HG03159 (cell line): ENCODE measurements around the gene TEX48.

Experiments
- ATAC-seq: cut with Tn5 transposase; IDR thresholded peaks from one replicate; pipeline ENCODE4 v1.9.1; 2021; ENCODE audit warnings: mild to moderate bottlenecking, moderate library complexity; ENCODE audit not compliant: unreplicated experiment

Gene TEX48

GRCh38 chr9:114669961-114670360 is 12.0 kb downstream of the TEX48 start:
- ATAC-seq = no peak

- ATAC-seq = no peak
Observed at GRCh38 chr9:114668146-114668545, 13.8 kb downstream of the TEX48 start.

- ATAC-seq = no peak
Observed at GRCh38 chr9:114666851-114667250, 15.1 kb downstream of the TEX48 start.

- ATAC-seq = no peak
Observed at GRCh38 chr9:114666401-114666800, 15.6 kb downstream of the TEX48 start.

- ATAC-seq = no peak
Observed at GRCh38 chr9:114664181-114664580, 17.8 kb downstream of the TEX48 start.

- ATAC-seq = peak; percentile 84
Observed at GRCh38 chr9:114662081-114662989, 19.7 kb downstream of the TEX48 start.

GRCh38 chr9:114657705-114658104 is 24.3 kb downstream of the TEX48 start, which contains the start of gene TEX53:
TEX53 (minus strand) TSS chr9:114657805; CDS start chr9:114657774, 31 bp downstream.
- ATAC-seq = no peak

GRCh38 chr9:114656301-114656700 is 25.7 kb downstream of the TEX48 start:
- ATAC-seq = no peak

GRCh38 chr9:114655689-114656088 is 26.3 kb downstream of the TEX48 start:
- ATAC-seq = no peak

GRCh38 chr9:114653556-114654159 is 28.3 kb downstream of the TEX48 start:
- peak; percentile 63 for ATAC-seq

- peak; percentile 17 for ATAC-seq
Observed at GRCh38 chr9:114652776-114653555, 29.0 kb downstream of the TEX48 start.

GRCh38 chr9:114643896-114644295 is 38.1 kb downstream of the TEX48 start:
- no peak for ATAC-seq

- ATAC-seq = no peak
Observed at GRCh38 chr9:114643001-114643400, 39.0 kb downstream of the TEX48 start.

- ATAC-seq = no peak
Observed at GRCh38 chr9:114641967-114642366, 40.0 kb downstream of the TEX48 start.

GRCh38 chr9:114638404-114638803 is 43.6 kb downstream of the TEX48 start:
- ATAC-seq = no peak

GRCh38 chr9:114634387-114634786 is 47.6 kb downstream of the TEX48 start:
- no peak for ATAC-seq

- ATAC-seq = no peak
Observed at GRCh38 chr9:114633438-114634089, 48.4 kb downstream of the TEX48 start.

- ATAC-seq = no peak
Observed at GRCh38 chr9:114631166-114631565, 50.8 kb downstream of the TEX48 start.

GRCh38 chr9:114629563-114630090 is 52.4 kb downstream of the TEX48 start:
- ATAC-seq = no peak

- no peak for ATAC-seq
Observed at GRCh38 chr9:114627553-114627952, 54.4 kb downstream of the TEX48 start.
